GM18867 (cell line): Measurements from ENCODE around the gene NEDD4L.

Experiments
- ATAC-seq: cut with Tn5 transposase; IDR thresholded peaks from one replicate; pipeline ENCODE4 v1.9.1; 2021; ENCODE audit warnings: mild to moderate bottlenecking, moderate library complexity; ENCODE audit not compliant: unreplicated experiment

The NEDD4L gene

GRCh38 chr18:58308463-58308862 is 264.4 kb downstream of the NEDD4L start:
- ATAC-seq, result no peak

DNA sequence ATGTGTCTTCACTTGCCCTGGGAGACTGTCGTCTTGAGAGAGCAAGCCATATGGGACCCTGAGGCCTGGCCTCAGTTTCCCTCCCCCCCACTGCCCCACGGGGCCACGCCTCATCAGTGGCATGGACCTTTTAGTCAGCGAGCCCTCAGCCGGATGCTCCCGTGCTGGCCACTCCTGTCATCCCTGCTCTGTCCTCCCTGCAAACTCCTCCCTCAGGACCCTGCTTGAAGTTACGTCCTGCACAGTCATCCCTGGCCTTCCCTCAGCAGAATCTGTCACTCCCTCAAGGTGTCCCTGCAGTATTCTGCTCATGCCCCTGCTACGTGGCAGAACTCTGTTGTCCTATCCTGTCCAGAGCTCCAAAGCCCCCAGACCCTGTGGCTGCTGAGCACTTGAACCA is 265.1 kb downstream of the NEDD4L start:
- ATAC-seq, result no peak

DNA sequence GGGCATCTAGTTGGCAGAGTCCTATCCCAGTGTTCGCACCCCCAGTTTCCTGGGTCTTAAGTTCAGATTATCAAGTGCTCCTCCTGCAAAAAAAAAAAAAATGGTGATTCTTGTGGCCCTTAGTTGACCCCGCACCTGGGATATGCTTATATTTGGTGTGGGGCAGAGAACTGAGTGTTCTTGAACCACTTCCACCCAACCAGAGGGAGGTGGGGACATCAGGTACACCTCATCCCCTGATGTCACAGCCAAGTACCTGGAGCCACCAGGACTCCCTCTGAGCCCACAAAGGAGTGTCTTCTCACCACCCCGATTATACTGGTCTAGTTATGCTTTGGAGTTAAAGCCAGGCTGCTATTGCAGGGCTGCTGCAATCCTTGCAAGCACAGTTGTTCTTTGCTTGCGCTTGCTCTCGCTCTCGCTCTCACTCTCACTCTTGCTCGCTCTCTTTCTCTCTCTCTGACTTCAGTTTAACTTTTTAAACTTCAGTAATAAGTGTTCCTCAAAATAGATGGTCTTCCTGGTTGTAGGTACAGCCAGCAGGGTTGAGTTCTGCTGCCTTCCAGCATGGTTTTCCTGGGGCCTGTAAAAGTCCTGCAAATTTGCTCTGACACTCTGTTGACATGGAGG is 265.7 kb downstream of the NEDD4L start:
- ATAC-seq, result no peak

DNA sequence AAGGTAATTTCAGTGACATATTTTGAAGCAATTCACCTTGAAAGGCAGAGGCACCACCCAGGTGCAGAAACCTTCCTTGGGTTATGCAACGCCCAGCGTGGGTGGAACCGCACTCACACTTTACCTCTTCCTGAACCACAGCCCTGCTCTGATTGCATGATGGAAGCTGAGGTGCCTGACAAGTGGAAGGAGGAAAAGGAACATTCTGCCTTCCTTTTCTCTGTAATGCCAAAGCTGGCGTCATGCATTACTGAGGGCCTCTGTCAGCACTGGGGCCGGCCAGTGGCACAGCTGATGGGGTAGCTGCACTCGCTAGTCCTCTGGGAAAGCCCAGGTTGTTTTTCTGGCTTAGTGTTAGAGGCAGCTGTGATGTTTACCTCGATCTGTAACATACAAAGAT is 266.5 kb downstream of the NEDD4L start:
- no peak for ATAC-seq

- no peak for ATAC-seq
Observed at GRCh38 chr18:58311390-58311789, 267.4 kb downstream of the NEDD4L start.

- no peak for ATAC-seq
Observed at GRCh38 chr18:58313491-58314032, 269.5 kb downstream of the NEDD4L start.

DNA sequence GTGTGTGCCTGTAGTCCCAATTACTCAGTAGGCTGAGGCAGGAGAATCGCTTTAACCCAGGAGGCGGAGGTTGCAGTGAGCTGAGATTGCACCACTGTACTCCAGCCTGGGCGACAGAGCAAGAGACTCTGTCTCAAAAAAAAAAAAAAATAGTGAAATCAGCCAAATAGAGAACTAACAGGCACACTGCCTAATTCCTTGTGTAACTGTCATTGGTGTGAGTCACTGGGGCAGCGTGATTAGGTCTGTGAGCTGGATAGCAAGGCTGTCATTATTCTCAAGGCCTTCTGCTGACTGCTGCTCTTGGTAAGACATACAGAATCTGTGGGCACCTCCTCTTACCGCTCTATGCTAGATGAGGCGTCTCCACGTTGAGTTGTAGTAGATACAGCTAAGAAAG is 270.3 kb downstream of the NEDD4L start:
- ATAC-seq, result no peak

DNA sequence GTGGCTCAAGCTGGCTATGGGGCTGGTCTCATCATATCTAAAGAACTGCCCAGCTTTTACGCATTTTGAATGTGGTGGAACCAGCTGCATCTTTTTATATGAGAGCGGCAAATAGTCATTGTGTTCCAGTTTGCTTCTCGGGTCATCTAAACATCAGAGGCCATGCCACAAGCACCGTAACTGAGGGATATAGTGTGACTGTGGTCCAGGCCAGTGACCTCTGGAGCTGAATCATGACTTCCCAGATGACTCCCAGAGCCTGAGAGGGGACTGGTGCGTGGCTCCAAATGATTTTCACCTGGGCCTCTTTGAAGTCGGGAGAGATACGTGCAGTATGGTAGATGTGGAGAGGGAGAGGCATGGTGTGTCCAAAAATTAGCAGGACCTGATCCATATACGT is 271.0 kb downstream of the NEDD4L start:
- ATAC-seq, result no peak

GRCh38 chr18:58315739-58316215 is 271.8 kb downstream of the NEDD4L start:
- no peak for ATAC-seq

GRCh38 chr18:58316396-58317342 is 272.6 kb downstream of the NEDD4L start:
- ATAC-seq, result no peak

DNA sequence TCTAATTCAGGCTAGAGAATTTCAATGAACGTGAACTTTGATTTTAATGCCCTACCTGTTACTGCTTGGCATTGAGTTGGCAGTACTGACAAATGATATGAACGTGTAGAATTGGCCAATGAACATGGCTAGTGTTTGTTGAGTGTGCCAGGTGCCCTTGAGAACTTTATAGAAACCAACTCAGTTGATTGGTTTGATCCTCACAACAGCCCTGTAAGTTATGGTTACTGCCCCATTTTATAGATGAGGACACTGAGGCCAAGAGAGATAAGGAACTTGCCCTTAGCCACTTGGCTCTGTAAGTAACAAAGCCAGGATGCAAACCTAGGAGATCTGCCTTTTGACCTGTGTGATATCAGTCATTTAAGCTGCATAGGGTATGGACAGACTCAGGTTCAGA is 275.7 kb downstream of the NEDD4L start:
- no peak for ATAC-seq

GRCh38 chr18:58320907-58321561 is 277.0 kb downstream of the NEDD4L start:
- no peak for ATAC-seq

DNA sequence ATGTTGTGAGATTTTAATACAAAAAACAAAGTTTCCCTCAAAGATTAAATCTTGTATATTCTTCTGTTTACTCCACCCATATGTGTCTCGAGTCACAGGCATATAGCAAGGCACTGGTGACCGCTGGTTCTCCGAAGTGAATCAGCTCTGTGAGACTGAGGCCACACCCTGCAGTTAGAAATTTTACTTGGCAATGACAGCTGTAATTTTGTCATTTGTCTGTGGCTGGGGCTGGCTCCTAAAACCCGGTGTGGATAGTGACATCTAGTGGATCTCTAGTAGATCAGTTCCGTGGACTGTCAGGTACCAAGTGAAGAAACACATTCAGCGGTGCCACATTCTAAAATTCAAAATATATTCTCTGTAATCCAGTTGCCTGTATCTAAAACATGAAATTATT is 278.0 kb downstream of the NEDD4L start:
- peak; percentile 88 for ATAC-seq

- no peak for ATAC-seq
Observed at GRCh38 chr18:58322464-58322863, 278.4 kb downstream of the NEDD4L start.

DNA sequence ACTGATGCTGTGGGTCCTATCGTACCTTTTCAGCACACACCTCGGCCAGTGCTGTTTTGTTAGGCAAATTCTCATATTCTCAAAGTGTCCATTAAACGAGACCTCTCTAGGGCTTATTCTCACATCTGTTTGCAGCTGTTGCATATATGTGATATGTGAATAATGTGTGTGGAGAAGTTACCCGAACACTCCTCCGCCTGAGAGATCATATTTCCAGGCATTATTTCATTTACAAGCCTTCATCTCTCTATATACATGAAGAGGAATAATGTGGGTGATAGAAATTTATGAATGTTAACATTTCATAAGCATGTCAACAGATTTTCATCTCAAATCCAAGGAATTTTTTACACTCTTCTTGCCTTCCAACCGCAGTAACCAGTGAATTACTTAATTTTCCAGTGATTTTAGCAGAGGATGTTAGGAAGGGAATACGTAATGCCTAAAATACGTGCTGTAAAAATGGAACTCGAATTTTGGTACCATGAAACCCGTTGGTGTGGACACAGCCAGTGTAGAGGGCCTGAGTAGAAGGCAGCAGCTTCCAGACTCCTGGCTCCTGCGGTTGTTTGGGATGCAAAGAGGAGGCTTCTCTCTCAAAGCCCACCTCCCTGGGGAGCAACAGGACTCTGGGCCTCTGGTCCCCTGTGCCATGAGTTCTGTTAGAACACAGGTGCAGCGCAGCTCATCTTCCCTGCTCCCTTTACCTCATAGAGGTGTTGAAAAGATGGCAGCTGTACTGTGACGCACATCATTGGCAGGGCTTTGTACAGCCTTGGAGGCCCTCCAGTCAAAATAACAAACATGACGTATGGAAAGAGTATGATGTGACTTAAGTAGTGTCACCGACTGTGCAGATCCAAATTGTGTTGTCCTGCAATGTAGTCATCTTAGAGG is 280.1 kb downstream of the NEDD4L start:
- no peak for ATAC-seq

- ATAC-seq, result no peak
Observed at GRCh38 chr18:58324824-58325480, 280.9 kb downstream of the NEDD4L start.

GRCh38 chr18:58325494-58325893 is 281.5 kb downstream of the NEDD4L start:
- ATAC-seq, result no peak

GRCh38 chr18:58334061-58334460 is 290.0 kb downstream of the NEDD4L start:
- ATAC-seq, result no peak

DNA sequence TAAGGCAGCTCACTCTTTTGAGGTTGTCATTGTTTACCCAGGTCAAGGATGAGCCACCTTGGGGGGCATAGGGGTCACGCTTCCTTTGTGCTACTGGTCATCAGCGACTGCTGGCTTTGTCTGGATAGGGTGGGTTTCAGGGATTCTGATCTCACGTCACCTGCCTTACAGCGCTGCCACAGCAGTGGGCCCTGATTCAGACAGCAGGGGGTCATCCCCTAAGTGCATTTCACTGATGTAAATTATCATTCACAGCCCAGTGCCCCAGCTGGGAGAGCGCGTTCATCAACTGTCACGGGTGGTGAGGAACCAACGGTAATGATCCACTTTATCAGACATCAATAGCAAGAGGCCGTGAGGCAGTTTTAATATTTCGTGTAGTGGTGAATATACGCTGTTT is 291.2 kb downstream of the NEDD4L start:
- no peak for ATAC-seq

- ATAC-seq, result no peak
Observed at GRCh38 chr18:58335821-58336220, 291.8 kb downstream of the NEDD4L start.
